Subcutaneous adipose tissue (tissue), 4 donors: Measurements from ENCODE around the gene SEMA6D. TPM values are rescaled to one million over a fixed set of nuclear protein-coding genes. Genes with fewer than 3 reads are reported as not detected.

Source experiments
- total RNA-seq, 4 donors: library from RNA; depleted of rRNA; stranded (reverse); fragments of >200 nt; gene quantifications; one replicate each; pipeline ENCODE4 v1.1.0, GENCODE V29; 2016
- TF ChIP-seq, protein P1 (sequence below): fragments of 450-650 bp; IDR thresholded peaks from one replicate; pipeline ENCODE4 v1.5.1; 2016; ENCODE audit warnings: low read depth, mild to moderate bottlenecking, control low read depth, antibody characterized with exemption, moderate library complexity

The SEMA6D gene
- total RNA-seq, 4 donors from 2014 or later = 3.7 to 9.6 (median 6.3) TPM

DNA sequence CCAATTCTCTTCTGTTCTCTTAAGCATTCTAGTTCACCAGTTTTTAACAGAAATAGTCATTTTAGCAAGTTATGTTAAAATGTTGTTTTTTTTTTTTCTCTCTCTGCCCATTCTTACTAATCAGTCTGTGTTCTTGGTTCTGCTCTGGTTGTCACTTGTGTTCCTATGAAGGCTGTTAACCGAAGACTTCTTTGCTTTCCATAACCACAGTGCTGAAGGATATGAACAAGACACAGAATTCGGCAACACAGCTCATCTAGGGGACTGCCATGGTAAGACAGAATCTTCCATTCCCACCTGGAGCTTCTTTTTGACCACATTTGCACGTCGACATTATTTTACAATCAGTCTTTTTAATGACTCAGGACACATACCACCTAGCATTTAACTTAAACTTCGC is 49.1 kb downstream of the SEMA6D start:
- TF ChIP-seq, protein P1, sequence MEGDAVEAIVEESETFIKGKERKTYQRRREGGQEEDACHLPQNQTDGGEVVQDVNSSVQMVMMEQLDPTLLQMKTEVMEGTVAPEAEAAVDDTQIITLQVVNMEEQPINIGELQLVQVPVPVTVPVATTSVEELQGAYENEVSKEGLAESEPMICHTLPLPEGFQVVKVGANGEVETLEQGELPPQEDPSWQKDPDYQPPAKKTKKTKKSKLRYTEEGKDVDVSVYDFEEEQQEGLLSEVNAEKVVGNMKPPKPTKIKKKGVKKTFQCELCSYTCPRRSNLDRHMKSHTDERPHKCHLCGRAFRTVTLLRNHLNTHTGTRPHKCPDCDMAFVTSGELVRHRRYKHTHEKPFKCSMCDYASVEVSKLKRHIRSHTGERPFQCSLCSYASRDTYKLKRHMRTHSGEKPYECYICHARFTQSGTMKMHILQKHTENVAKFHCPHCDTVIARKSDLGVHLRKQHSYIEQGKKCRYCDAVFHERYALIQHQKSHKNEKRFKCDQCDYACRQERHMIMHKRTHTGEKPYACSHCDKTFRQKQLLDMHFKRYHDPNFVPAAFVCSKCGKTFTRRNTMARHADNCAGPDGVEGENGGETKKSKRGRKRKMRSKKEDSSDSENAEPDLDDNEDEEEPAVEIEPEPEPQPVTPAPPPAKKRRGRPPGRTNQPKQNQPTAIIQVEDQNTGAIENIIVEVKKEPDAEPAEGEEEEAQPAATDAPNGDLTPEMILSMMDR = no peak

- TF ChIP-seq, protein P1 = no peak
Observed at GRCh38 chr15:47767035-47767434, 49.7 kb downstream of the SEMA6D start.

DNA sequence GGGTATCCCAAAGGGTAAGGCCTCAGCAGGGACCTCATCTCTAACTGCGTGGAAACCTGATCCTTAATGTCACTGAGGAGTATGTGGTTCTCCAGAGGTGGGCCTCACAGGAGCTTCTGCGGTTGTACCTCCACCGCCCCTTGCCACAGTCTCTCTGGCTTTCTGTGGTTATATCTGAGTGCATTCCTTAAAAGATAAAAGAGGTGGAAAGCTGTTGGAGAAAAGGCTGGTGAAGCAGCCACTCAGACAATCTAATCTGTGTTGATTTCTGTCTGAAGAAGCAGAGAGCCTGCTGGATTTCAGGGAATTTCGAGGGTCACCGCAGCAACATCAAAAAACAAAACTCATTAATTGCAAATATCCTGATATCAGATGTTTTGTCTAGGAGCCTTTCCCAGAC is 51.4 kb downstream of the SEMA6D start:
- TF ChIP-seq, protein P1 = no peak

- TF ChIP-seq, protein P1 = no peak
Observed at GRCh38 chr15:47769166-47769565, 51.9 kb downstream of the SEMA6D start.

DNA sequence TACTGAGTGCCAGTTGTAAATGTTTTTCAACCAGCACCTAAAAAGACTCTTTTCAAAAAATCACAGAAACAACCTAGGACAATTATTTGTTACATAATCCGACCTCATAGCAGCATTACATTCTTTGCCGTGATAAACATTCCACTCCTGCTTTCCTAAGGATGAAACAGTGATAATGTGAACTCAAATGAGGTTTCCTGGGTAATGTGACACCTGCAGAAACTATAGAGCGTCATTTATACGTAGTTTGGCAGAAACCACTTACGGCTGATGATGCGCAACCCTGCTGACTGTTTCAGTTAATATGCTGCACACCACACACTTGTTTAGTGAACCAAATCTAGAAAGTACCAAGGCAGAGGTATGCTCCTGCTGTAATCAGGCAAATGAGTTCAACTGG is 55.8 kb downstream of the SEMA6D start:
- TF ChIP-seq, protein P1 = no peak

DNA sequence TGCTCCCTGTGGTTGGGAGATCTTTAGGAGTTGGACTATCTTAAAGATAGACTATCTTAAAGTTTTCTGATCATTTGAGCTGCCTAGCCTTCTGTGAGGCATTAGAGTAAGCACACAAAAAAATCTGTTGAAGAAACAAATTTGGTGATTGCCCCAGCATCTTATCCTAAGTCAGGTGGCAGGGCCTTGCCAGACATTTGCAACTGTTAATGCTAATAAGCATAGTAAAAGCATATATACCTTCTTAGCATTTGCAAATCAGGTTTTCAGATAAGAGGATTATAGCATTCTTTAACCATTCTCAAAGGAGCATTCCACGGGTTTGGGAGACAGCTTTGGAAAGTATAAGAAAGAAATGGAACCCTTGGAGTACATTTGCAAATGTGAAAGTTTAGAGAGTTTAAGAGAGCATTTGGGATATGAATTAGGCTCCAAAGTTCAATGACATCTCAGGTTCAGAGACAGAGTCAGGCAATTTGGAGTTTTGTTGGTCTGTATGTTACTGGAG is 61.0 kb downstream of the SEMA6D start:
- TF ChIP-seq, protein P1 = no peak

GRCh38 chr15:47780971-47781370 is 63.7 kb downstream of the SEMA6D start:
- TF ChIP-seq, protein P1 = no peak
